HL-60/S4 (cell line): ENCODE data around the gene P2RY11.

Experiments
- in situ Hi-C: fragments of 300-500 bp; cut with MboI; formaldehyde crosslinking; loops from 2 replicates; pipeline ENCODE4 v1.14.3; 2022; ENCODE audit warnings: low sequenced_read_pairs

P2RY11 gene

DNA sequence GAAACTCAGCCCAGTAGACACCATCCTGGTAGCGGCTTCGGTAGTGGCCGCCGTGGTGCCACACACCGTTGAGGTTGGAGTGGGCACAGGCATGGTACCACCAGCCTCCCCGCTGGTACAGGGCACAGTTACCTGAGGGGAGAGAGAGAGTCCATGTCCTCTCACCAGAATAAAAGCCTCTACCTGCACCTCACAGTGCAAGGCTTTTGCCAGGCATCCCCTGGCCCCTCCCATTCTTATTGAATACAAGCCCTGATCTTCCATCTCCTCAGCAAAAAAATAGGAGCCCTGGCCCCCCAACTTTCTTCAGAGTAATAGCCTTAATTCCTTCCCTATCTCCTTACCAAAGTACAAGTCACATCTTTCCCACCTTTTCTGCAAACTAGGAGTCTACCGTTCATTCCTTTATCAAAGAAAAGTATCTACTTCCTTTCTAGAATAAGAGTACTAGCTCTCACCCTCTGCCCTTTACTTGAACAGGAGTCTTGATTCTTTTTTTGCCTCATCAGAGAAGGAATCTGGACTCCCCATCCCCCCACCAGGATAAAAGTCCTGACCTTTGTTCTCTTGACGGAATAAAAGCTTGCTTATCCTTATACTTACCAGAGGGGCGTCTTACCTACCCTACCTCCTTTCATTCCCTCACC, 18.7 kb upstream of the P2RY11 start:
- in situ Hi-C loops: no loop called here

DNA sequence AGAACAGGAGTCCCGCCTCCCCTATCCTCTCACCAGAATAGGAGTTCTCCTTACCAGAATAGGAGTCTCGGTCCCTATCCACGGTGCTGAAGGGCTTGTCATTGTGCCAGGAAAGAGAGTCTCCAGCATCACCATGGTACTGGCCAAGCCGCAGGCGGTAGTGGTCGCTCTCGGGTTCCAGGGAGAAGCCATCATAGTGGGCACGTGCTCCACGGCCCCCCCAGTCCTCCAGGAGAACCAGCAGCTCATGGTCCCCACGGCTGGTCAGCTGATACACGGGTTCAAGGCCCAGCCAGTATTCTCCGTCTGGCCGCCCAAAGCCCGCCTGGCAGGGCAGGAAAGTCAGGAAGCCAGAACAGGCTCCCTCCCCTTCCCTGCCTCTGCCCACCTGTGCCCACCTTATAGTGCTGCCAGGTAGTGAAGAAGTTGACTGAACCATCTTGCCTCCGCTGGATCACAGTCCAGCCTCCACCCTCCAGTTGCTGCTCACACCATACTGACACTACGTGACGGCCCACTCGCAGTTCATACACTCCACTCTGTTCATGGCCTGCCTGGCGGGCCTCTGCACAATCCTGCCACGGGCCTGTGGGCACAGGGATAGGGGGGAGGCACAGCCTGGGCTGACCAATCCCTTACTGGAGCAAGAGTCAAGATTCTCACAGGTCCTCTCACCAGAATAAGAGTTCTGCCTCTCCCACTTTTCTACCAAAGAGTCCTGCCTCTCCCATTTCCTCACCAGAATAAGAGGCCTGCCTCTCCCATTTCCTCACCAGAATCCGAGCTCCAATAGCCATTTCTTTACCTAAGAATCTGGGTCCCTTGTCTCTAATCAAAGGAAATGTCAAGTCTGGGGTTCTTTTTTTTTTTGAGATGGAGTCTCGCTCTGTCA, 18.0 kb upstream of the P2RY11 start:
- in situ Hi-C loops: no loop called here

DNA sequence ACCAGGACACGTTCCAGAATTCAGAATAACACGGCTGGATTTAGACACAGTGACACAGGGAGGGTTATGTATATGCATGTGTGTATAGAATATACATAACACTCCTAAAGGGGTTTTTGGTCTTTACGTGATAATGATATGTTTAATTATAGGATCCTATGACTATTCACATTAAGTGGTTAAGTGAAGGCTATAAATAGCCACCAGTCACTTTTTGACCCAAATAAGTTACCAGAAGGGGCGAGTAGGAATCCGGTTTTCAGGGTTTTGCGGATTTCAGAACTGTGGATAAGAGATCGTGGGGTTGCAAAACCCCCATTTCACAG, 15.9 kb upstream of the P2RY11 start:
- in situ Hi-C loops: no loop called here

DNA sequence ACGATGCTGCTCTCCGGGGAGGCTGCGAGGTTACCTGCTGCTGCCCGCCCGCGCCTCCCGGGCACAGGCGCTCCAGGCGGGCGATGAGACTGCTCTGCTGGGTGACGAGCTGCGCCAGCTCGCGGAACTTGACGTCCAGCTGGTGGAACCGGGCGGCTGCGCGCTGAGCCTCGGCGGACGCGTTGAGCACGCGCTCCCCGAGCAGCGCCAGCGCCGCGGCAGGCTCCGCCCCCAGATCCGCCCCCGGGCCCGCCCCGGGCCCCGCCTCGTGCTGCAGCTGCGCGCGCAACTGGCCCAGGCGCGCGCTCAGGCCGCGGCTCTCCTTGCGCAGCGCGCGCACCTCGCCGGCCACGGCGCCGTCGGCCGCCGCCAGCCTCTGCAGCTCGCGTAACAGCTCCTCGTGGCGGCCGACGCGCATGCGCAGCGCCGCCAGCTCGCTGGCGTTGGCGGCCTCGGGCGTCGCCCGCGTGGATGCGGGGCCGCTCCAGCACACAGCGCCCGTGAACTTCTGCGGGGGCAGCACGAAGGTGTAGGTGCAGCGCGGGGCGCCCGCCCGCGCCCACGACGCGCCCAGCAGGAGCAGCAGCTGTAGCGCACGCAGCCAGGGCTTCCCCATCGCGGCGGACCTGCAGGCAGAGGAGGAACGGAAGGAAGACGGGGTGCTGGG, 15.4 kb upstream of the P2RY11 start:
- in situ Hi-C loops: no loop called here

DNA sequence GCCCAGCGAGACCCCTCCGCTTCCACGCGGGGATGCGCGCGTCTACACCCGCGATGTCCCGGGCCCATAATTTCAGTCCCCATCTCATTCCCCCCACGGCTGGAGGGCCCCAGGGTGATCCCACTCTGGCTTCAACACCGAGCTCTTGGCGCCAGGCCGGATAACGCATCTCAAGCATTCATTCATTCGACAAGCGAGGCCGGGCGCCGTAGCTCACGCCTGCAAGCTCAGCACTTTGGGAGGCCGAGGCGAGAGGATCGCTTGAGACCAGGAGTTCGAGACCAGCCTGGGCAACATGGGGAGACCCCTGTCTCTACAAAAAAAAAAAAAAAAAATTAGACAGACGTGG, 14.9 kb upstream of the P2RY11 start:
- in situ Hi-C loops: no loop called here

DNA sequence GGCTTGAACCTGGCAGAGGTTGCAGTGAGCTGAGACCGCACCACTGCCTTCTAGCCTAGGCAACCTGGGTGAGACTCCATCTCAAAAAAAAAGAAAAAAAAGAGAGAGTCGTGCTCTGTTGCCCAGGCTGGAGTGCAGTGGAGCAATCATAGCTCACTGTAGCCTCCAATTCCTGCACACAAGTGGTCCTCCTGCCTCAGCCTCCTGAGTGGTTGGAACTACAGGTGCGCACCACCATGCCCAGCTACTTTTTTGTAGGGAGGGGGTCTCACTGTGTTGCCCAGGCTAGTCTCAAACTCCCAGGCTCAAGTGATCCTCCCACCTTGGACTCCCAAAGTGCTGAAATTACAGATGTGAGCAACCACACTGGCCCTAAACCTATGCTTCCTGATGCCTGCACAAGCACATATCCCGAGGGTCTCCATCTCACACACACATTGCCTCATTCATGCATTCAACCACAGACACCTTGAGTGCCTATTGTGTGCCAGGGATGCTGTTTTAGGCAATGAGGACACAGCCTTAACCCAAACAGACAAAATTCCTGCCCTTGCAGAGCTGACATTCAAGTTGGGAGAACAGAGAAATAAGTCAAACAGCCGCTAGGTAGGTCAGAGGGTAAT, 11.2 kb upstream of the P2RY11 start:
- in situ Hi-C loops: no loop called here

DNA sequence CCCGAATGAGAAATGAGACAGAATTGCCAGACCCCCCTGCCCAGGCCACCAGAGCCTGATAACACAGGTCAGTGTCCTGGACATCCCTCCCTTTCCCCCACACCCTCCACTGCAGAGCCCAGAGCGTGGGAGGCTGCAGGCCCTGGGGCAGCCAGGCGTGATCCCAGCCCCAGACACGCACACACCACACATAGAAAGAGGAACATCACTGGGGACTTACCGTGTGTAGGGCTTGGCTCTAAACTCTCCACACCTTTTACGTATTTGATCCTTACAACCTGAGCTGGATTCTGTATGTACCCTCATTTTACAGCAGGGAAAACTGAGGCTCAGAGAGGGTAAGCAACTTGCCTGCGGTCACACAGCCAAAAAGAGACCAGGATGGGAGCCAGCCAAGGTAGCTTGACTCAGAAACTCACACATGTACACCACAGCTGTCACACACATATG, 8.7 kb upstream of the P2RY11 start:
- in situ Hi-C loops: no loop called here

DNA sequence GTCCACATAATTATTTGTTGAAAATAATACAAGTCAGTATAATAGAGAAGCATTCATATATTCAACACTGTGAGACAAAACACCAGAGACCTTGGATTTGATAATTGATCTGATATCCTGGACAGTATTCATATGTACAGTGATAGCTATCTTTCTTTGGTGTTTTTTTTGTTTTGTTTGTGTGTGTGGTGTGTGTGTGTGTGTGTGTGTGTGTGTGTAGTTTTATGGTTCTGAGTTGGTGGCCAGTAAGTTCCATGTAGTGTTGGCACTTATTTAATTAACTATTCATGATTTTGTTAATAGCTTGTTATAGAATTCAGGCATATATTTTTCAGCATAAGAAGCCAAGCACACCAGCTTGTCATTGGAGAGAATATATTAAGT, 7.4 kb upstream of the P2RY11 start:
- in situ Hi-C loops: no loop called here

DNA sequence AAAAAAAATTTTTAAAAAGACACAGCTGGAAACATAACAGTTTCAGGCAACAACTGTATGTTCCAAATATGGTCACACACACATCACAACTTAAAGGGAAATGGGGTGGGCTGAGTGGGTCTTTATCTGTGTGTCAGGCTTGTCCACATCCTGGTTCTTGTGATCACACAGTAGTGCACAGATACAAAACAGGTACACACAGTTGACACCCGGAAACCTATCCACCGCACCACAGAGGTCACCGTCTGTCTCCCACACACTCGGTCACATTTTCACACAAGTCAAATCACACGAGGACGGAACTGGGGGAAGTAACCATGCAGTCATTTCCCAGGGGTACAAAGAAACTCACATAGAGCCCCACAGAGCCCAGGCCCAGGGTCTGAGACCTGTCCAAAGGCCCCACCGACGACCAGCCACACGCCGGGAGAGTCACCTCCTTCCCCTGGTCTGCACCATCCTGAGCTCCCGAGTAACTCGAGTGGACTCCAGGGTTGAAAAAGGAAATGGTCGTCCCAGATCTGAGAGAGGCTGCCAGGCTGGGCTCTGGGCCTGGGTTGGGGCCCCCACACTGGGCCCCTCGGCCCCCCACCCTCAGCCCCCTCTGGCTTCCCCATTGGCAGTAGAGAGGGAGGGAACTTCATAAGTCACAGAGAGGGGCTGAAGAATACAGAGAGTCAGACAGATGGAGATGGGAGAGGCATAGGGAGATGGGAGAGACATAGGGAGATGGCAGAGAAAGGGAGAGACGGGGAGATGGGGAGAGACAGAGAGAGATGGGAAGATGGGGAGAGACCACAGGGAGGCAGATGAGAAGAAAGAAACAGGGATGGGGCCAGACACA, 6.6 kb upstream of the P2RY11 start:
- in situ Hi-C loops: no loop called here

DNA sequence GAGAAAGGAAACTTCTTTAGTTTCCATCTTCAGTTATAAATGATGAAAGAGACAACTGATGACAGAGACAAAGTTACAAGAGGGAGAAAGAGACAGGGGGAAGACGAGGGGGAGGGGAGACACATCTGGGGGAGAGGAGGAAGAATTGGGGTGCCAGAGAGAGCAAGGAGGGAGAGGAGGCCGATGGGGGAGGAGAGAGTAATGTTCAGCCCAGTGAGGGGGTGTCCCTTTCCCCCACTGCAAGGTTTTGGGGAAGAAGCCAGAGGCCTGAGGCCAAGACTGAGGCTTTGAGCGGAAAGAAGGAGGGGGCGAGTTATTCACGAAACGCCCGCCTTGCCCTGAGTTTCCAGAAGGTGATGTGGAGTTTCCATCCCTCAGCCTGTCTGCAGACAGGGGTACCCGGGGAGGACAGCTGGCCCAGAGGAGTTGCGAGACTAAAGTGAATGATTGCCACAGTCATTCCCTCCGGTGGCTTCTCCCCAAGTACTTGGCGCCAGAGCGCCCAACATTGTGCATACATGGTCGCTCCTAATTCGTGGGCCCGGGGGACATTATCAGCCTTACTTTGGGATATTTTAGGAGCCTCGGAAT, 5.9 kb upstream of the P2RY11 start:
- in situ Hi-C loops: no loop called here

DNA sequence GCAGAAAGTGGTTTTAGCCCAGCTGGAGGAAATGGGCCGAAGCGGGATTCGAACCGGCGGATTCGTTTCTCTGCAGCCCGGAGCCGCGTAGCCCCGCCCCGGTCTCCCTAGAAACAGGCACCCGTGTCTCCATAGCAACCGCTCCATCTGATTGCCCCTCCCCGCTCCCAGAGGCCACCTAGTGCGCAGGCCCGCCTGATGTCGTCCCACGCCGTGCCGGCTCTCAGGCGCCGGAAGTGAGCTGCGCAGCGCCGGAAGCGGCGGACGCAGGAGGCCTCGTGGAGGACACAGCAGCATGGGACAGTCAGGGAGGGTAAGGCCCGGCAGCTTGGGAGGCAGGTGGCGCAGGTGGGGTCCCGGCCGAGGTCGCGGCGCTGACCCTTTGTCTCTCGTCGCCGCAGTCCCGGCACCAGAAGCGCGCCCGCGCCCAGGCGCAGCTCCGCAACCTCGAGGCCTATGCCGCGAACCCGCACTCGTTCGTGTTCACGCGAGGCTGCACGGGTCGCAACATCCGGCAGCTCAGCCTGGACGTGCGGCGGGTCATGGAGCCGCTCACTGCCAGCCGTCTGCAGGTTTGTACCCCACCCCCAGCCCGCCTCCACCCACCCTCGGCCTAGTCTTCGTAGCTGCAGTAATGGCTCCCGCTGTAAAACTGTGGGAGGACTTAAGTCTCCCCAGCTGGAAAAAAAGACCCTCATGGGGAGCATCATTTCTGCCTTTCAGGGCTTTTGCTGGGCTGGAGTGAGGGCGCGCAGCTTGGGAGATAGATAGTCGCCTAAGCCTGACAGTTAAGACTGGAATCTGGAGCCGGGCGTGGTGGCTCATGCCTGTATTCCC, 5.2 kb upstream of the P2RY11 start, which contains the start of gene PPAN:
Gene PPAN (plus strand): TSS at position 263 of the 837 bp plus-strand sequence. CDS start 33 bp downstream, at position 296.
- in situ Hi-C loops: no loop called here

DNA sequence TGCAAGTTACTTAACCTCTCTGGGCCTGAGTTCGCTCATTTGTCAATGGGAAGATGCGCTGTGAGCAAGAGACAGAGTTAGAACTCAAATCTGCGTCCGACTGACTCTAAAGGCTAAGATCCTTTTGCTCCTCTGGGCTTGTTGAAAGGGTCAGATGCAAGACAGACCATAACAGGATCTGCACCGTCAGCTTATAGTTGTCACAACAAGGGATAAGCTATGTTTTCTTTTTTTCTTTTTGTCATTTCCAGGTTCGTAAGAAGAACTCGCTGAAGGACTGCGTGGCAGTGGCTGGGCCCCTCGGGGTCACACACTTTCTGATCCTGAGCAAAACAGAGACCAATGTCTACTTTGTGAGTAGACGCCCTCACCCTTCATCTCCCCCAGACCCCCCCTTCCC, 4.2 kb upstream of the P2RY11 start:
- in situ Hi-C loops: no loop called here

DNA sequence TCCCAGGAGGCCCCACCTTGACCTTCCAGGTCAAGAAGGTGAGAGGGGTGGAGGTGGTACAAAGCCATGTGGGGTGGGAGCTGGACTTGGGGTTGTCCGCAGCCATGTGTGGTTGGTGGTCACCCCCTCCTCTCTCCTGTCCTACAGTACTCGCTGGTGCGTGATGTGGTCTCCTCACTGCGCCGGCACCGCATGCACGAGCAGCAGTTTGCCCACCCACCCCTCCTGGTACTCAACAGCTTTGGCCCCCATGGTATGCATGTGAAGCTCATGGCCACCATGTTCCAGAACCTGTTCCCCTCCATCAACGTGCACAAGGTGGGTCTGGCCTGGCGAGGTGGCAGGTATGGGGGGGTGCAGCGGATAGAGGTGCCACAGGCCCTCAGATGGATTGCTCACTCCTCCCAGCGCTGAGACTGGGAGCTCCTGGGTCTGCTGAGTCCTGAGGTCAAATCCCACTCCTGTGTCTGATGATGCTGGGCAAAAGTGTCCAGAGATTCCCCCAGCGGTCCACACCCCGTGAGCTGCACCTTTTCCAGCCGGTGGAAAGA, 3.6 kb upstream of the P2RY11 start:
- in situ Hi-C loops: no loop called here

DNA sequence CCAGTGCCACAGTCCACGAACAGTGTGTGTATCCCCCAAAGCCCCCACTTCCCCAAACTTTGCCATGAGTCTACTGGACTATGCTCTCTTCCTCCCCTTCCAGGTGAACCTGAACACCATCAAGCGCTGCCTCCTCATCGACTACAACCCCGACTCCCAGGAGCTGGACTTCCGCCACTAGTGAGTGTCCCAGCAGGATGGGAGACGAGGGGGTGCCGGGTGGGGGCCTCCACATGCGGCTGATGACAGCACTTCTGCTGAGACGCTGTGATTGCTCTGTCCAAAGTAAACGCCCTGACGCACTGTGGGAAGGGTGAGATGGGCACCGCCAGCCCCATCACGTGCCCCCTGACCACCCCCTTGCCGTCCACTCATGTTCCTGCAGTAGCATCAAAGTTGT, 2.0 kb upstream of the P2RY11 start:
- in situ Hi-C loops: no loop called here

DNA sequence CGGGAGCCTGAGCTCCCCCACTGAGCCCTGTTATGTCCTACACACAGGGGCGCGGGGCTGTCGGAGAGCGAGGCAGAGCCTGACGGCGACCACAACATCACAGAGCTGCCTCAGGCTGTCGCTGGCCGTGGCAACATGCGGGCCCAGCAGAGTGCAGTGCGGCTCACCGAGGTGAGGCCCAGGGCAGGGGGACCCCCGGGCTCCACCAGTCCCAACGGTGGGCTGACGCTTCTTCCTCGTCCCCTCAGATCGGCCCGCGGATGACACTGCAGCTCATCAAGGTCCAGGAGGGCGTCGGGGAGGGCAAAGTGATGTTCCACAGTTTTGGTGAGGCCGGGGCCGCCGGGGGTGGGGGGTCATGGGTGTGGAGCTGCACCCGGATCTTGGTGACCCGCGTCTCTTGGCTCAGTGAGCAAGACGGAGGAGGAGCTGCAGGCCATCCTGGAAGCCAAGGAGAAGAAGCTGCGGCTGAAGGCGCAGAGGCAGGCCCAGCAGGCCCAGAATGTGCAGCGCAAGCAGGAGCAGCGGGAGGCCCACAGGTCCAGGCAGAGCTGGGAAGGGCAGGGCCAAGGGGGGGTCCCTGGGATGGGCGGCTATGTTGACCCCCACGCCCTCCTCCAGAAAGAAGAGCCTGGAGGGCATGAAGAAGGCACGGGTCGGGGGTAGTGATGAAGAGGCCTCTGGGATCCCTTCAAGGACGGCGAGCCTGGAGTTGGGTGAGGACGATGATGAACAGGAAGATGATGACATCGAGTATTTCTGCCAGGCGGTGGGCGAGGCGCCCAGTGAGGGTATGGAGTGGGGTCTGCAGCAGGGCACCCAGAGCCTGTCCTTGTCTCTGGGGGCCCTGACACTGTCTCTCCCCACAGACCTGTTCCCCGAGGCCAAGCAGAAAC, 1.2 kb upstream of the P2RY11 start:
- in situ Hi-C loops: no loop called here

DNA sequence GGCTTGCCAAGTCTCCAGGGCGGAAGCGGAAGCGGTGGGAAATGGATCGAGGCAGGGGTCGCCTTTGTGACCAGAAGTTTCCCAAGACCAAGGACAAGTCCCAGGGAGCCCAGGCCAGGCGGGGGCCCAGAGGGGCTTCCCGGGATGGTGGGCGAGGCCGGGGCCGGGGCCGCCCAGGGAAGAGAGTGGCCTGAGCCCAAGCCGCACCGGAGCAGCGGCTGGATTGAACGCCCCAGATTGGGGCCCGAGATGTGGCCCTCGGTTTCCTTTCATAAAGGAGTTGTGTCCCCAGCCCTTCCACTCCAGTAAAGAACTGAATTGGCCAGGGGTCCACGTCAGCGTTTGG, 548 bp upstream of the P2RY11 start:
- in situ Hi-C loops: no loop called here

DNA sequence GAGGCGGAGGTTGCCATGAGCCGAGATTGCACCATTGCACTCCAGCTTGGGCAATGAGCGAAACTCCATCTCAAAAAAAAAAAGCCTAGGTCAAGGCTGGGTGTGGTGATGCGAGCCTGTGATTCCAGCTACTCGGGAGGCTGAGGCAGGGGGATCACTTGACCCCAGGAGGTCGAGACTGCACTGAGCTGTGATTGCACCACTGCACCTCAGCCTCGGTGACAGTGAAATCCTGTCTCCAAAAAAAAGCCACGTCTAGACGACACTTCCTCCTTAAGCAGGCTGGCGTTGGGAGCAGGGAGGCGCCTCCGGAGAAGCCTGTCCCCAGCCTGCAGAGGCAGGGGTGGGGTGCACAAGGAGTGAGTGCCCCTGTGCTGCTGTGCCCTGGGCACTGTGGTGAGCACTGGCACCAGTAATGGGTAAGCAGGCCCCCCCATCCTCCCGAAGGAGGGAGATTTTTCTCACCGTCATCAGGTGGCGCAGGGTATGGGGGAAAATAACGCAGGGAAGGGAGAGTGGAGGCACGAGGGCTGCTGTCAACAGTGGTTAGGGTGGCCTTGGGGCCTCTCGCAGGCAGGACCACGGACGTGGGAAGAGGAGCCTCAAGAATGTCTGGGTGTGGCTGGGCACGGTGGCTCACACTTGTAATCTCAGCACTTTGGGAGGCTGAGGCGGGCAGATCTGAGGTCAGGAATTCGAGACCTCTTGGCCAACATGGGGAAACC, 706 bp downstream of the P2RY11 start:
- in situ Hi-C loops: no loop called here
